Measurements from ENCODE around the gene CCDC86.
A peak's percentile ranks its signal among the peaks of the same experiment; 100 is the strongest.

The CCDC86 gene

GRCh38 chr11:60868682-60869450 lies 27.0 kb downstream of the CCDC86 start:
- DNase-seq (ENCODE audit: low spot score): no peak

- DNase-seq (ENCODE audit: low spot score): no peak
Measured at GRCh38 chr11:60869451-60869825, 27.5 kb downstream of the CCDC86 start.

DNA sequence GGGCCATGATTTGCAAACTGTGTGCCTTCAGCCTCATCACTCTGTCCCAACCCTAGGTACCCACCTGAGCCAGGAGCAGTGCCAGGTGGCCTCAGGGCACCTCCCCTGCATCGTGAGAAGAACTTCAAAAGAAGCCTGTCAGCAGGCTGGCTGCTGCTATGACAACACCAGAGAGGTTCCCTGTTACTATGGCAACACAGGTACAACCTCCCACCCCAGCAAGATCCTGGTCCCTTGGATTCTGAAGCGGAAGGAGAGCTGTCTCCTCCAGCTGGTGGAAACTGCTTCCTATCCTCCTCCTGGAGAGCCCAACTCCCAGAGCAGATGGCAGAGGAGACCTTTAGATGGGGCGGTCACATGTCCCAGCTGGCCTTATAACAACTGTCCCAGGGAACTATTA lies 28.4 kb downstream of the CCDC86 start:
- no peak for DNase-seq (ENCODE audit: low spot score)

DNA sequence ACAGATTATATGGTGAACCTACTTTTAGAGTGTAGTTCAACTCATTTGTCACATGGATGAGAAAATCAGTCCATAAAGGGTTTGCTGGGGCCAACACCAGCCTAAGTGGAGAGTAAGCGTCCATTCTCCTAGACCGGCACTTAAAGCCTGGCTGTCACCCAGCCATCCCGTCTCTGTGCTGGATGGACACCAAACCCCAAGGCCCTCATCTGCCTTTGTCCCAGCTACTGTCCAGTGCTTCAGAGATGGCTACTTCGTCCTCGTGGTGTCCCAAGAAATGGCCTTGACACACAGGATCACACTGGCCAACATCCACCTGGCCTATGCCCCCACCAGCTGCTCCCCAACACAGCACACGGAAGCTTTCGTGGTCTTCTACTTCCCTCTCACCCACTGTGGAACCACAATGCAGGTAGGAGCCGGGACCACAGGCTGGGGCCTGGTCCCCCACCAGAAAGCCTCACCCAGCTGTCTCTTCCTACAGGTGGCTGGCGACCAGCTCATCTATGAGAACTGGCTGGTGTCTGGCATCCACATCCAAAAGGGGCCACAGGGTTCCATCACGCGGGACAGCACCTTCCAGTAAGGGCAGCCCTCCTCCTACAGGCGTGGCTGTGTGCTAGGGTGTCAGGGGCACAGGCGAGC lies 28.9 kb downstream of the CCDC86 start:
- no peak for DNase-seq (ENCODE audit: low spot score)

DNA sequence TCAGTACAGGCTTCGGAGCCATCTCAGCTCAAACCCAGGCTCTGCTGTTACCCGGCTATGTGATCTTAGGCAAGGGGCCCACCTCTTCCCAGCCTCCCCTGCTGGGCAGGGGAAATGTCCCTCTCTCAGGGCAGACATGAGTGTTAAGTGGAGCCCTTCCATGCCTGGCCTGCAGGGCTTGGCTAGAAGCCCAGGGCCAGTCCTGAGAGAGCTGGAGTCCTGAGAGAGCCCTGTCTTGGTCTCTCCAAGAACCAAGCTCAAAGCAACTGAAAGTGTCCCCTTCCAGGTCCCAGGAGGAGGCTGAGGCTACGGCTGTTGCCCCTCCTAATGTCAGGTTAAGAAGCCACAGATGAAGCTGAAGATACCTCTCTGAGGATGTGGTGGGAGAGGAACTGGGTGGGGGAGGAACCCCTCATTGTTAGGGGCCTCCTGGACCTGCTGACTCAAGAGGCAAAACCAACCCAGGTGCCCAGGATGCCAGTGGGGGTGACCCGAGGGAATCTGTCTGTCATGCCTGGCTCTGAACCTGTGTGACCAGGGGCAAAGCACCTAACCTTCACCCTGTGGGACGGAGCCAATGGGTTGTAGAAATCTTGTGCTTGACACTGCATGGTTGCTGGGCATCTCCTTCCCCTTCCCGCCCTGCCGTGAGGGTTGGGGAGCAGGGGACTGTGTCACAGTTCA lies 29.6 kb downstream of the CCDC86 start:
- DNase-seq (ENCODE audit: low spot score): no peak

DNA sequence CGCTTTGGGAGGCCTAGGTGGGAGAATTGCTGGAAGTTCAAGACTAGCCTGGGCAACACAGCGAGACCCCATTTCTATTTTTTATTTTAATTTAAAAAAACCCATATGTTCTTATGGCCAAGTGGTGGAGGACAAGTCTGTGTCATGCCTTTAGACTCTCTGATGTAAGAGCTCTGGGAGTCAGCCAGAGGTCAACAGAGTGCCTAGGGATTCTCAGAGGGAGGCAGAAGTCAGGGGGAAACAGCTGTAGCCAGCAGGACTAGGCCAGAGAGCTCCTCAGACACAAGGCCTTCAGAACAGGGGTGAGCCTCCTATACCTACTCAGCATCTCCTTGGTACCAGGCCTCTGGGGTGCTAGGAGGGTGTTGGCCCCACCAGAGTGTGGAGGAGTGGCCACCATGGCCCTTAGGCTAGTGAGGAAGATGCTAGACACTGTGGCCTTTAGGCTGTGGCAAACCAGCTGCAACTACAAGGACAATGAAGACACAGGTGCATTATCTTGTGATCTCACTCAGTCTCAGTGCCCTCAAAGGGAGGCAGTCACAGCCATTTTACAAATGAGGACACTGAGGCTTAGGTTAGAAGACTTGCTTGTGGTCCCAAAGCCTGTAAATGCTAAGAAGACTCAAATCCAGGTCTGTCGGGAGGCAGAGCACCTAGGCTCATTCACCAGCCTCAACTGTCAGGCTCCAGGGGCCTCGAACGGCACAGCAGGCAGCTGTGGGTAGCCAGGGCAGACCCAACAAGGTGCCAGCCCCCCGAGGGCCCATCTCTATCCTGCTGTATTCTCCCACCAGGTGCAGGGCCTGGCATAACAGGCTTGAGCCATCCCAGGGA lies 30.4 kb downstream of the CCDC86 start:
- no peak for DNase-seq (ENCODE audit: low spot score)

- peak; percentile 78 for DNase-seq (ENCODE audit: low spot score)
Measured at GRCh38 chr11:60872961-60873524, 31.1 kb downstream of the CCDC86 start.

DNA sequence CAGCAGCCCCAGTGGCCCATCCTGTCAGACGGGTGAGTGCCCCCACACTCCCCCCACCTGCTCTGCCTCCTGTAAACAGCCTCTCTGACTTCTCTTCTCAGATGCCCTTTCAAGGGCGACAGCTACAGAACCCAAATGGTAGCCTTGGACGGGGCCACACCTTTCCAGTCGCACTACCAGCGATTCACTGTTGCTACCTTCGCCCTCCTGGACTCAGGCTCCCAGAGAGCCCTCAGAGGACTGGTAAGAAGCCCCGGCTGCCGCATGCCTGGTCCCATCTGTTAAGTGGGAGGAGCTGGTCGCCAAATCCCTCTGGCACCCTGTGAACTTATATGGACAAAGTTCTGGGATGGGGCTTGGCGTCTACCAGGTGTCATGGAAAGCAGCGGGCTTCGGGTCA lies 31.6 kb downstream of the CCDC86 start:
- DNase-seq (ENCODE audit: low spot score): no peak

DNA sequence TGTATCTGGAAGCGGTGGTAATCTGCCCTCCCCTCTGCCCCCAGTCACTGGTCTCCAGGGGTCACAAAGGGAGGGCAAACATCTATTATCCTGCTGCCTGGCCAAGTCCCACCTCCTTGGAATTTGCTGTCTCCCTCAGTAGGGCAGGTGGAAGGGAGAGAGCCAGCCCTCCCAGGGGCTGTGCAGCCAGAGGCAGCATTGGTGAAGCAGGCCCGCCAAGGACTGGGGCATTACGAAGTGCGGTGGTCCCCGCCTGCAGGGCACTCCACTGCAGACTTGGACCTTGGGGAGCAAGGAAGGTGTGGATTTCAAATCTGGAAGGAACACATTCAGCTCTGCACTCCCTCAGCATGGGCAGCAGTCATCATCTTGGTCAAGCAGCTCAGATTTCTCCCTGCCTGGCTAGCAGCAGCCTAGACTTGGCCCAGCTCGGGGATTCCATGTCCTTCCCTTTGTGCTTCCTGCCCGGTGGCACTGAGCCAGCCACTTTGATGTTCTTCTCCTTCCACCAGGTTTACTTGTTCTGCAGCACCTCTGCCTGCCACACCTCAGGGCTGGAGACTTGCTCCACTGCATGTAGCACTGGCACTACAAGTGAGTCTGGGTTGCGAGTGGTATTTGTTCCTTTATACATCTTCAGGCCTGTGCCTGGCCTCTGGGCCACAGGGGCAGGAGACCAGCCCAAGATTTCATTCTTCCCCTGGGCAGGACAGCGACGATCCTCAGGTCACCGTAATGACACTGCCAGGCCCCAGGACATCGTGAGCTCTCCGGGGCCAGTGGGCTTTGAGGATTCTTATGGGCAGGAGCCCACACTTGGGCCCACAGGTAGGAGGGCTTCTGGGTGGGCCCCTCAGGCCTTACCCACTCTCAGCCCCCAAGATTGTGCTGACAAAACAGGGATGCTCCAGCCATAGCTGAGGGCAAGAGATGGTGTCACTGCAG lies 32.8 kb downstream of the CCDC86 start:
- DNase-seq (ENCODE audit: low spot score): no peak

DNA sequence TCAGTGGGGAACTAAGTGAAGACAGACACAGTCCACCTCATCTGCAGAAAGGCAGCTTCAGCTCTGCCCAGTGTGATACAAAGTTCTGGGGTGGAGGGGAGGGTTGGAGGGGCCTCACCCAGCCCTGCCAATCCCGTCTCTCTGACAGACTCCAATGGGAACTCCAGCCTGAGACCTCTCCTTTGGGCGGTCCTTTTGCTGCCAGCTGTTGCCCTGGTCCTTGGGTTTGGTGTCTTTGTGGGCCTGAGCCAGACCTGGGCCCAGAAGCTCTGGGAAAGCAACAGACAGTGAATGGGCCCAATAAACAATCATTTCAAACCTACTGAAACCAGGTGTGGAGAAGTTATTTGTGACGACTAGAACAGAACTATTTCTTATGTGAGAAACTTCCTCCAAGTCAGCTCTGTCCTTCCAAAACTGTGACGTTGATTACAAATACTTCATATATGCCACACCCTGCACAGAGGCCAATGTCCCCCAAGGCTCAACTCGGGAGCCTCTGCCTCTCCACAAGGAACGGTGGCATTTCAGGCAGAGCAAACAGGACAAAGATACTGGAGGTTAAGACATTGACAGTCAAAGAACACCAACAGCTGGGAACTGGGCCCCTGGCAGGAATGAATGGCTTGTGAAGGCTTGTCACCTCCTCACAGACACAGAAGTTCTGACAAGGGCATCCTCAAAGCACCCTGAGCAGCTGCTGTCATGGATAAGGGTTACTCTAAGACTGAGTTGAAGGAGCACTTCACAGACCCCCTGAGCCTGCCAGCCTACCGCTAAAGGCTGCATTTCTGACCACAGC lies 33.7 kb downstream of the CCDC86 start:
- no peak for DNase-seq (ENCODE audit: low spot score)

DNA sequence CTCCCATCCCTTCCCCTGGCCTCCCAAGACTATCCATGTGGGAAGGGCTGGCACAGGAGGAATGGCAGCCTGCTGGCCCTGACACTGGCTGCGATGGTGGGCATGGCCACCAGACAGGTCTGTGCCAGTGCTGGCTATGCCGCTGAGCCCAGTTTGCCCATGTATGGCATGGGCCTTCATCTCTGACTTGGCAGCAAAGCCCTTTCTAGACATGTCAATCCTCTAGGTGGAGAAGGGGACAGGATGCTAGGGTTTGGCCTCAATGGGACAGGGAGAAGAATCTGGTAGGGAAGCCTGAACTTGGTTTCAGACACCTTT lies 34.2 kb downstream of the CCDC86 start:
- DNase-seq (ENCODE audit: low spot score): no peak

DNA sequence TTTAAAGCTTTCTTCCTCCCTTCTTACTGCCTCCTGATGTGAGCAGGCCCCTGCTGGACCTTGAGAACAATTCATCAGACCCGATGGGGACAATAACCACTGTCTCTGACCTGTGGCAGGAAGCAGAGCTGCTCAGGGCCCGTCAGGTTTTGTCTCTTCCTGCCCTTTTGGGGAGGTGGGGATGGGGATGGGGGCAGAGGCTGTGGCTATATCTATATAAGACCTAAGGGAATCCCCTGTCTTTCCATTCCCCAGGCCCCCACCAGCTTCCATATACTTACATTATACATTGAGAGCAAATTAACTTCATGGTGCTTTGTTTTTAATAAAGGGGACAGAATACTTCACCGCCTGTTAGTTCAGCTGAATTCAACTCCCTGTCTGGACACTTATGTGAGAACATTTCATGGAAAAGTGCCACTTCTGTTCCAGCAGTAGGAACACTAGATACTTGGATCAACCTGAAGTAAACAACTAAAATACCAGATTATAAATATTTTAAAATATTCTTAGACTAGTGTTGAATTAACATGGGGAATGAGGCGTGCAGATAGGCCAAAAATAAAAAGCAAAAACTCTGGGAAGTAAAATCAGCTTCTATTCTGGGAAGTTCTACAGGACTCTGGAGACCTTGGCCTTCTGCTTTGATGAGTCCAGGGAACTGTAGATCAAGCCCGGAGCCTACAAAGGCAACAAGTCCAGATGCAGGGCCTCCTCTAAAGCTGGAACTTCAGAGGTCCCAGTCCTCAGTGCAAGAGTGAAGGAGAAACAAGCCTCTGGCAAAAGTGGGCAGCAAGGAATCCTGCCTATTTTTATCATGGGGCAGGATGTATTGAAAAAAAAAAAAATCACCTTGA lies 36.6 kb downstream of the CCDC86 start:
- no peak for DNase-seq (ENCODE audit: low spot score)

DNA sequence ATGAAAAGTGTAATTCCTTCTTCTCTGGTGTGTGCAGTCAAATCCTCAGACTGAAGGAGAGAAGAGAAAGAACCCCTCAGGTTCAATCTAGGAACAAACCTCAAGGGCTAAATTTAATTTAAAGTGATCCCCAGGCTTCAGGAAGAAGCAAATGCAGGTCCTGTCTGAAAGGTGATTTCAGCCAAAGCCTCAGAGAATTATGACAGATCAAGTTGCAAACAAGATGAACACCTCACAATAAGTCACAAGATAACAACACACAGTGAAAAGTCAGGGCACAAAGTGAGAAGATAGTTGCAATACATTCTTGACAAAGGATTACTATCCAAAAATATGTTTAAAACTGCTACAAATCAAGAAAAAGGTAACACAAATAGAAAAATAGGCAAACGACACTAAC lies 37.2 kb downstream of the CCDC86 start:
- DNase-seq (ENCODE audit: low spot score): no peak

DNA sequence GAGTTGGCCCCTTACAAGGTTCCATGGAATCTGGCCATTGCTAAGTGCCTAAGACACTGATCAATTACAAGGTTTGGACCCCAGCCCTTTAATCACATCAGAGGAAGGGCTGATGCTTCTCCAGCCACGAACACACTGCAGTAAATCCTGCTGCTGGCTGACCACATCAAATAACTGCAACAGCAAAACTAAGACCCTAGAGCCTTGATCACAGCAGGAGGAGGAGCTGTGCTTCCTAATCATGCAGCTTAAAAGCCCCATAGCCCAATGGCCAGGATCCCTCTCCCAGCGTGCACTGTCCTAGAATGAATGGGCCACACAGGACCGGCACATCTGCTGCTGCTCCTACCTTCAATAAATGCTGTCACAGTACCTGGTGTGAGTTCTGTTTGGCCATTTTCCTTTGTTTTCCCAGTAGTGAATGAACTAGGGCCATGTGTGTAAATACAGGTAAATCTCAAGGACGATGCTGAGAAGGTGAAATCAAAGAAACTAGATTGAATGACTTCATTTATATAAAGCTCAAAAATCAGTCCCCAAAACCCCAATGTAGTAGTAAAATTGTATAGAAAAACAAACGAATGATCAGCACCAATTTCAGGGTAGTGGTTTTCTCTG lies 38.2 kb downstream of the CCDC86 start:
- DNase-seq (ENCODE audit: low spot score): no peak

- no peak for DNase-seq (ENCODE audit: low spot score)
Measured at GRCh38 chr11:60880643-60881282, 38.9 kb downstream of the CCDC86 start.

DNA sequence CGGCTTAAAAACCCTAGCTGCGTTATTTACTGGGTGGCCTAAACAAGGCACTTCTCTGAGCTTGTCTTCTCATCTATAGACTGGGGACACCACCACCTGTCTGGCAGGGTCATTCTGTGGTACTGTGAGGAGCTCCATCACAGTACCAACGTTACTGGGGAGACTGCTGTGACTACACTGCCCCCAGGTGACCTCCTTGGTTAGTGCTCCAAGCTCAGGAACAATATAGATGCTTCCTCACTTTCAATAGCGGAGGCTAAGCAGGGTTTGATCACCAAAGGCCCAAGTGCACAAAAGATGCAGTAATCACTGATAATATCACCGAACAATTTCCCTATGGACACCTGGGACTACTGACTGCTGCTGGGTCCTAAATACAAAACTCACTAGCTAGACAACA lies 45.6 kb downstream of the CCDC86 start:
- peak; percentile 53 for DNase-seq (ENCODE audit: low spot score)

DNA sequence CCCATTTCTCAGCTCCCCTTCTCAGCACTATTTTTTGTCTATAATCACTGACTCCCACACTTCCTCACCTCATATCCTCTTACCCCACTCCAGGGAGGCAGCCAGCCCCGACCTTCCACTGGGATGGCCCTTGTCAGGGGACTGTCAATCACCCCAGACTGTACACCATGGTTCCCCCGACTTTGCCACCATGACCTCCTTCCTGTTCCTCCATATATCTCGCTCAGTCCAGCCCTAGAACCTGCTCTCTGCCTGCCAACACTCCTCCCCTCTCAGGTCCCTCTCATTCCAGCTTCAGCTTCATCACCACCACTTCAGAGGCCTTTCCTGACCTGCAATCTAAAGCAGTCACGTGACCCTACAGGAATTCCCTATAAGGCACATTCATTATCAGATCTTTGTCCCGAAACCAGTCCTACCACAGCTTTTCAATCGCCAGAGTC lies 48.0 kb downstream of the CCDC86 start:
- no peak for DNase-seq (ENCODE audit: low spot score)

GRCh38 chr11:60890696-60891095 lies 48.8 kb downstream of the CCDC86 start:
- DNase-seq (ENCODE audit: low spot score): no peak
